GM23338 (cell line): ENCODE data around the gene IVD. TPM values are rescaled to one million over a fixed set of nuclear protein-coding genes. Genes with fewer than 3 reads are reported as not detected.

Experiments
- ATAC-seq: fragments of 200-7000 bp; cut with Tn5 transposase; 3 replicates; pipeline ENCODE4 v1.9.1; 2020
- DNase-seq: peaks from one replicate; pipeline ENCODE4 v3.0.0-alpha.2; 2015; ENCODE audit warnings: low spot score
- H2AFZ ChIP-seq: fragments of 200-600 bp; sonication (generic); 2 replicates; pipeline ENCODE4 v1.8.0; 2016; ENCODE audit warnings: antibody characterized with exemption, mild to moderate bottlenecking, moderate library complexity
- H3F3A ChIP-seq: fragments of 200-600 bp; sonication (generic); replicated peaks from 2 replicates; pipeline ENCODE4 v1.8.0; 2017; ENCODE audit warnings: antibody characterized with exemption, mixed run types, low read depth
- H3K27ac ChIP-seq: fragments of 200-600 bp; sonication (generic); 2 replicates; pipeline ENCODE4 v1.6.1; 2016; ENCODE audit warnings: low read depth
- H3K27me3 ChIP-seq: fragments of 200-600 bp; sonication (generic); 2 replicates; pipeline ENCODE4 v1.8.0; 2016; ENCODE audit warnings: mild to moderate bottlenecking, mixed run types, moderate library complexity; ENCODE audit not compliant: insufficient read depth
- H3K36me3 ChIP-seq: fragments of 200-600 bp; sonication (generic); 2 replicates; pipeline ENCODE4 v1.8.0; 2016; ENCODE audit warnings: mild to moderate bottlenecking; ENCODE audit not compliant: insufficient read depth
- H3K4me1 ChIP-seq: fragments of 200-600 bp; sonication (generic); 2 replicates; pipeline ENCODE4 v1.8.0; 2016; ENCODE audit warnings: mild to moderate bottlenecking, moderate library complexity; ENCODE audit not compliant: insufficient read depth
- H3K4me2 ChIP-seq: fragments of 200-600 bp; sonication (generic); 2 replicates; pipeline ENCODE4 v1.7.1; 2017; ENCODE audit warnings: mixed run types
- H3K4me3 ChIP-seq: fragments of 200-600 bp; sonication (generic); 2 replicates; pipeline ENCODE4 v1.6.1; 2016; ENCODE audit warnings: mixed run types
- H3K79me2 ChIP-seq: fragments of 200-600 bp; sonication (generic); replicated peaks from 2 replicates; pipeline ENCODE4 v1.8.0; 2017; ENCODE audit warnings: mild to moderate bottlenecking; ENCODE audit not compliant: insufficient read depth
- H3K9me2 ChIP-seq: fragments of 200-600 bp; sonication (generic); 2 replicates; pipeline ENCODE4 v1.8.0; 2017; ENCODE audit not compliant: insufficient read depth
- H4K20me1 ChIP-seq: fragments of 200-600 bp; sonication (generic); replicated peaks from 2 replicates; pipeline ENCODE4 v1.8.0; 2017; ENCODE audit warnings: mild to moderate bottlenecking; ENCODE audit not compliant: insufficient read depth
- H3K27ac Mint-ChIP-seq: 2 replicates; pipeline ENCODE4 v1.8.0; 2020; ENCODE audit warnings: inconsistent platforms, mild to moderate bottlenecking, moderate library complexity, mixed read lengths
- H3K27me3 Mint-ChIP-seq: 3 replicates; pipeline ENCODE4 v1.8.0; 2022; ENCODE audit warnings: low read depth, mild to moderate bottlenecking, moderate library complexity, mixed read lengths, inconsistent platforms; ENCODE audit not compliant: insufficient read depth, poor library complexity
- H3K36me3 Mint-ChIP-seq: 3 replicates; pipeline ENCODE4 v1.8.0; 2021; ENCODE audit warnings: low read depth, mild to moderate bottlenecking, inconsistent platforms, moderate library complexity, mixed read lengths
- H3K4me1 Mint-ChIP-seq: 3 replicates; pipeline ENCODE4 v1.8.0; 2020; ENCODE audit warnings: mild to moderate bottlenecking, inconsistent platforms, mixed read lengths
- H3K4me3 Mint-ChIP-seq: 3 replicates; pipeline ENCODE4 v1.8.0; 2021; ENCODE audit warnings: moderate library complexity, mild to moderate bottlenecking, inconsistent platforms, mixed read lengths
- H3K9me3 Mint-ChIP-seq: 3 replicates; pipeline ENCODE4 v1.8.0; 2020; ENCODE audit warnings: moderate library complexity, mild to moderate bottlenecking, inconsistent platforms, mixed read lengths
- CREB1 ChIP-seq: fragments of 250-450 bp; sonication (Bioruptor Pico); IDR thresholded peaks from 2 replicates; pipeline ENCODE4 v1.5.0; 2020; ENCODE audit warnings: low read depth, mild to moderate bottlenecking, moderate library complexity
- ETS1 ChIP-seq: IDR thresholded peaks from 2 replicates; pipeline ENCODE4 v1.6.1; 2016; ENCODE audit warnings: antibody characterized with exemption
- EZH2 ChIP-seq: fragments of 200-600 bp; sonication (generic); IDR thresholded peaks from one replicate; pipeline ENCODE4 v1.8.0; 2017; ENCODE audit warnings: antibody characterized with exemption, mild to moderate bottlenecking, low read depth; ENCODE audit not compliant: unreplicated experiment
- EZH2phosphoT487 ChIP-seq: fragments of 200-600 bp; sonication (generic); IDR thresholded peaks from one replicate; pipeline ENCODE4 v1.8.1; 2018; ENCODE audit warnings: antibody characterized with exemption; ENCODE audit not compliant: unreplicated experiment
- JUNB ChIP-seq: IDR thresholded peaks from one replicate; pipeline ENCODE4 v1.6.1; 2016; ENCODE audit warnings: antibody characterized with exemption; ENCODE audit not compliant: unreplicated experiment
- NANOG ChIP-seq: IDR thresholded peaks from 2 replicates; pipeline ENCODE4 v1.6.1; 2016; ENCODE audit warnings: antibody characterized with exemption, borderline replicate concordance
- POLR2AphosphoS5 ChIP-seq: IDR thresholded peaks from 2 replicates; pipeline ENCODE4 v1.6.1; 2016; ENCODE audit warnings: antibody characterized with exemption, low read depth
- STAT1 ChIP-seq: IDR thresholded peaks from one replicate; pipeline ENCODE4 v1.6.1; 2016; ENCODE audit warnings: antibody characterized with exemption; ENCODE audit not compliant: unreplicated experiment
- ZNF331 ChIP-seq: fragments of 250-450 bp; sonication (Bioruptor Pico); IDR thresholded peaks from 2 replicates; pipeline ENCODE4 v1.5.0; 2020; ENCODE audit warnings: low read depth, mild to moderate bottlenecking, moderate library complexity
- polyA plus RNA-seq: library from polyadenylated mRNA; unstranded; fragments of >200 nt; fragmentation: Nextera tagmentation; extraction: Ambion mirVana; gene quantifications from 2 replicates; pipeline ENCODE4 v1.2.1, GENCODE V29; 2016
- total RNA-seq: library from RNA; depleted of rRNA; stranded (reverse); fragments of >200 nt; shearing (Covaris generic); gene quantifications from 2 replicates; pipeline ENCODE4 v1.2.3, GENCODE V29; 2014
- TF ChIP-seq, protein P1 (sequence below): fragments of 250-450 bp; sonication (Bioruptor Pico); IDR thresholded peaks from 2 replicates; pipeline ENCODE4 v1.5.0; 2020; ENCODE audit warnings: mild to moderate bottlenecking, moderate library complexity
- TF ChIP-seq, protein P2 (sequence below), 2 experiments: fragments of 200-600 bp in 1 of 2; sonication (generic) in 1 of 2; conservative IDR thresholded peaks; 2 replicates each; pipeline versions ENCODE4 v1.5.1 to v1.6.1; 2016 to 2017; ENCODE audit warnings: antibody characterized with exemption in 2 of 2, low read depth in 2 of 2, mild to moderate bottlenecking in 2 of 2, moderate library complexity in 1 of 2

The IVD gene
- total and polyA plus RNA-seq, 2 experiments from 2014 or later, result 54.1 to 75.4 TPM

- TF ChIP-seq, protein P1, sequence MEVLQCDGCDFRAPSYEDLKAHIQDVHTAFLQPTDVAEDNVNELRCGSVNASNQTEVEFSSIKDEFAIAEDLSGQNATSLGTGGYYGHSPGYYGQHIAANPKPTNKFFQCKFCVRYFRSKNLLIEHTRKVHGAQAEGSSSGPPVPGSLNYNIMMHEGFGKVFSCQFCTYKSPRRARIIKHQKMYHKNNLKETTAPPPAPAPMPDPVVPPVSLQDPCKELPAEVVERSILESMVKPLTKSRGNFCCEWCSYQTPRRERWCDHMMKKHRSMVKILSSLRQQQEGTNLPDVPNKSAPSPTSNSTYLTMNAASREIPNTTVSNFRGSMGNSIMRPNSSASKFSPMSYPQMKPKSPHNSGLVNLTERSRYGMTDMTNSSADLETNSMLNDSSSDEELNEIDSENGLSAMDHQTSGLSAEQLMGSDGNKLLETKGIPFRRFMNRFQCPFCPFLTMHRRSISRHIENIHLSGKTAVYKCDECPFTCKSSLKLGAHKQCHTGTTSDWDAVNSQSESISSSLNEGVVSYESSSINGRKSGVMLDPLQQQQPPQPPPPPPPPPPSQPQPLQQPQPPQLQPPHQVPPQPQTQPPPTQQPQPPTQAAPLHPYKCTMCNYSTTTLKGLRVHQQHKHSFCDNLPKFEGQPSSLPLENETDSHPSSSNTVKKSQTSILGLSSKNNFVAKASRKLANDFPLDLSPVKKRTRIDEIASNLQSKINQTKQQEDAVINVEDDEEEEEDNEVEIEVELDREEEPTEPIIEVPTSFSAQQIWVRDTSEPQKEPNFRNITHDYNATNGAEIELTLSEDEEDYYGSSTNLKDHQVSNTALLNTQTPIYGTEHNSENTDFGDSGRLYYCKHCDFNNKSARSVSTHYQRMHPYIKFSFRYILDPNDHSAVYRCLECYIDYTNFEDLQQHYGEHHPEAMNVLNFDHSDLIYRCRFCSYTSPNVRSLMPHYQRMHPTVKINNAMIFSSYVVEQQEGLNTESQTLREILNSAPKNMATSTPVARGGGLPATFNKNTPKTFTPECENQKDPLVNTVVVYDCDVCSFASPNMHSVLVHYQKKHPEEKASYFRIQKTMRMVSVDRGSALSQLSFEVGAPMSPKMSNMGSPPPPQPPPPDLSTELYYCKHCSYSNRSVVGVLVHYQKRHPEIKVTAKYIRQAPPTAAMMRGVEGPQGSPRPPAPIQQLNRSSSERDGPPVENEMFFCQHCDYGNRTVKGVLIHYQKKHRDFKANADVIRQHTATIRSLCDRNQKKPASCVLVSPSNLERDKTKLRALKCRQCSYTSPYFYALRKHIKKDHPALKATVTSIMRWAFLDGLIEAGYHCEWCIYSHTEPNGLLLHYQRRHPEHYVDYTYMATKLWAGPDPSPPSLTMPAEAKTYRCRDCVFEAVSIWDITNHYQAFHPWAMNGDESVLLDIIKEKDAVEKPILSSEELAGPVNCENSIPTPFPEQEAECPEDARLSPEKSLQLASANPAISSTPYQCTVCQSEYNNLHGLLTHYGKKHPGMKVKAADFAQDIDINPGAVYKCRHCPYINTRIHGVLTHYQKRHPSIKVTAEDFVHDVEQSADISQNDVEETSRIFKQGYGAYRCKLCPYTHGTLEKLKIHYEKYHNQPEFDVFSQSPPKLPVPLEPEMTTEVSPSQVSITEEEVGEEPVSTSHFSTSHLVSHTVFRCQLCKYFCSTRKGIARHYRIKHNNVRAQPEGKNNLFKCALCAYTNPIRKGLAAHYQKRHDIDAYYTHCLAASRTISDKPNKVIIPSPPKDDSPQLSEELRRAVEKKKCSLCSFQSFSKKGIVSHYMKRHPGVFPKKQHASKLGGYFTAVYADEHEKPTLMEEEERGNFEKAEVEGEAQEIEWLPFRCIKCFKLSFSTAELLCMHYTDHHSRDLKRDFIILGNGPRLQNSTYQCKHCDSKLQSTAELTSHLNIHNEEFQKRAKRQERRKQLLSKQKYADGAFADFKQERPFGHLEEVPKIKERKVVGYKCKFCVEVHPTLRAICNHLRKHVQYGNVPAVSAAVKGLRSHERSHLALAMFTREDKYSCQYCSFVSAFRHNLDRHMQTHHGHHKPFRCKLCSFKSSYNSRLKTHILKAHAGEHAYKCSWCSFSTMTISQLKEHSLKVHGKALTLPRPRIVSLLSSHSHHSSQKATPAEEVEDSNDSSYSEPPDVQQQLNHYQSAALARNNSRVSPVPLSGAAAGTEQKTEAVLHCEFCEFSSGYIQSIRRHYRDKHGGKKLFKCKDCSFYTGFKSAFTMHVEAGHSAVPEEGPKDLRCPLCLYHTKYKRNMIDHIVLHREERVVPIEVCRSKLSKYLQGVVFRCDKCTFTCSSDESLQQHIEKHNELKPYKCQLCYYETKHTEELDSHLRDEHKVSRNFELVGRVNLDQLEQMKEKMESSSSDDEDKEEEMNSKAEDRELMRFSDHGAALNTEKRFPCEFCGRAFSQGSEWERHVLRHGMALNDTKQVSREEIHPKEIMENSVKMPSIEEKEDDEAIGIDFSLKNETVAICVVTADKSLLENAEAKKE (CRISPR knock-in tag), result no peak
- no peak for TF ChIP-seq ETS1
- TF ChIP-seq EZH2phosphoT487, result no peak
- no peak for TF ChIP-seq ZNF331
- no peak for TF ChIP-seq POLR2AphosphoS5
- no peak for TF ChIP-seq CREB1 (CRISPR knock-in tag)
- no peak for TF ChIP-seq EZH2
These were observed 36.7 kb upstream of the IVD start (continued) for GRCh38 chr15:40368719-40369473.

DNA sequence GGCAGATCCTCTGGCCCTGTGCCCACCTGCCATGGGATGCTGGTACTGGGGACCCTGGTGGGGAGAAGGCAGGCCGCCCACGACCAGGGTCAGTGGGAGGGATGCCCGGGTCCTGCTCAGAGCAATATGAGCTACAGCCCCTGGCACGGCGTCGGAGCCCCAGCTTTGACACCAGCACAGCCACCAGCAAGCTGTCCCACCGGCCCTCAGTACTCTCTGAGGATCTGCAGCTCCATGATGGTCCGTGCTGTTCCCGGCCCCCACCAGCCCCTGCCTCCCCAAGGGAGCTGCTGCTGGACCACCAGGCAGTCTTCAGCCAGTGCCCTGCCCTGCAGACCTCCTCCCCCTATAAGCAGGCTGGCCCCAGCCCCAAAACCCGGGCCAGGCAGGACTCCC is 36.1 kb upstream of the IVD start:
- Histone ChIP-seq H3K4me1 (peaks cover 19% of the 10 kb centered on the region), H3K4me3 (no peak overlapping the region), H3F3A (0 out of 2 replicates have a peak, but pooled peaks cover 3% of the 10 kb centered on the region), H3K36me3 (no peaks in the 10 kb centered on the region), H2AFZ (no peak overlapping the region), H4K20me1 (no peaks in the 10 kb centered on the region), H3K9me2 (no peaks in the 10 kb centered on the region), H3K27me3 (peaks cover 28% of the 10 kb centered on the region), H3K27ac (no peak overlapping the region), H3K4me2 (no peak overlapping the region), H3K79me2 (no peaks in the 10 kb centered on the region)
- Mint-ChIP-seq H3K27me3 (peaks cover 31% of the 10 kb centered on the region), H3K4me3 (no peak overlapping the region), H3K36me3 (no peaks in the 10 kb centered on the region; the same call in 2 of the 3 replicates), H3K4me1 (peaks cover 27% of the 10 kb centered on the region), H3K9me3 (peaks cover 2% of the 10 kb centered on the region; the same call in 1 of the 3 replicates), H3K27ac (no peak overlapping the region)
- DNase-seq (no peak), ATAC-seq (no peak)
- TF ChIP-seq CREB1 (CRISPR knock-in tag) (no peak), ZNF331 (no peak), JUNB (no peak), STAT1 (no peak), NANOG (no peak)
- TF ChIP-seq, protein P2, sequence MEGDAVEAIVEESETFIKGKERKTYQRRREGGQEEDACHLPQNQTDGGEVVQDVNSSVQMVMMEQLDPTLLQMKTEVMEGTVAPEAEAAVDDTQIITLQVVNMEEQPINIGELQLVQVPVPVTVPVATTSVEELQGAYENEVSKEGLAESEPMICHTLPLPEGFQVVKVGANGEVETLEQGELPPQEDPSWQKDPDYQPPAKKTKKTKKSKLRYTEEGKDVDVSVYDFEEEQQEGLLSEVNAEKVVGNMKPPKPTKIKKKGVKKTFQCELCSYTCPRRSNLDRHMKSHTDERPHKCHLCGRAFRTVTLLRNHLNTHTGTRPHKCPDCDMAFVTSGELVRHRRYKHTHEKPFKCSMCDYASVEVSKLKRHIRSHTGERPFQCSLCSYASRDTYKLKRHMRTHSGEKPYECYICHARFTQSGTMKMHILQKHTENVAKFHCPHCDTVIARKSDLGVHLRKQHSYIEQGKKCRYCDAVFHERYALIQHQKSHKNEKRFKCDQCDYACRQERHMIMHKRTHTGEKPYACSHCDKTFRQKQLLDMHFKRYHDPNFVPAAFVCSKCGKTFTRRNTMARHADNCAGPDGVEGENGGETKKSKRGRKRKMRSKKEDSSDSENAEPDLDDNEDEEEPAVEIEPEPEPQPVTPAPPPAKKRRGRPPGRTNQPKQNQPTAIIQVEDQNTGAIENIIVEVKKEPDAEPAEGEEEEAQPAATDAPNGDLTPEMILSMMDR (conservative IDR thresholded peaks at IDR 0.05; ENCODE audit: low read depth in 2 of 2), result no peak
